B cell (primary cell): ENCODE results near the gene USP14. TPM values are rescaled to one million over a fixed set of nuclear protein-coding genes. Genes with fewer than 3 reads are reported as not detected.
A peak's percentile ranks its signal among the peaks of the same experiment; 100 is the strongest.
"Not testable (repeated sequence)": the region's sequence is repeated elsewhere in the genome, so short reads cannot be mapped to it uniquely, and the experiment has no call there.

ENCODE experiments used
- ATAC-seq: fragments of 200-7000 bp; cut with Tn5 transposase; one replicate; pipeline ENCODE4 v1.10.0; 2021; ENCODE audit warnings: low read depth, mild to moderate bottlenecking, moderate number of reproducible peaks, moderate library complexity
- CTCF ChIA-PET: fragments of 350-600 bp; sonication (Branson Sonifier 250); formaldehyde crosslinking; loops from one replicate; lab custom pipeline; 2021; ENCODE audit warnings: antibody characterized with exemption, inconsistent platforms; lab: Charles Lee
- POLR2A ChIA-PET: fragments of 350-600 bp; sonication (Branson Sonifier 250); formaldehyde crosslinking; loops from one replicate; lab custom pipeline; 2021; ENCODE audit warnings: antibody characterized with exemption; lab: Charles Lee
- DNase-seq: peaks from one replicate; pipeline ENCODE4 v3.0.0; 2013
- H2AFZ ChIP-seq: 2 replicates; pipeline ENCODE4 v1.6.1; 2012; ENCODE audit warnings: mild to moderate bottlenecking, low read depth, low read length; ENCODE audit not compliant: insufficient read depth, poor library complexity, severe bottlenecking
- H3K27ac ChIP-seq, 2 donors: 1 replicate in 1 of 2; 2 replicates in 1 of 2; pipeline ENCODE4 v1.5.1; 2012 to 2013; ENCODE audit warnings: low read length in 2 of 2, mild to moderate bottlenecking in 2 of 2, moderate library complexity in 1 of 2
- H3K27me3 ChIP-seq, 4 experiments: fragments of 200-600 bp in 1 of 4; sonication (generic) in 1 of 4; replicated peaks in 1 of 4; 1 replicate in 2 of 4; 2 replicates in 2 of 4; pipeline versions ENCODE4 v1.6.1 to v1.7.0; 2013 to 2016; ENCODE audit warnings: low read length in 3 of 4, mild to moderate bottlenecking in 2 of 4, mixed read lengths in 1 of 4, moderate library complexity in 1 of 4; ENCODE audit not compliant: insufficient read depth in 4 of 4, control insufficient read depth in 3 of 4; ENCODE audit errors: control extremely low read depth in 1 of 4
- H3K36me3 ChIP-seq, 2 experiments: replicated peaks in 1 of 2; 1 replicate in 1 of 2; 2 replicates in 1 of 2; pipeline versions ENCODE4 v1.6.1 to v1.7.1; 2013; ENCODE audit warnings: low read length in 1 of 2; ENCODE audit not compliant: insufficient read depth in 2 of 2, control insufficient read depth in 1 of 2; ENCODE audit errors: control extremely low read depth in 1 of 2, extremely low read depth in 1 of 2
- H3K4me1 ChIP-seq, 2 donors: fragments of 200-600 bp in 1 of 2; sonication (generic) in 1 of 2; 1 replicate in 1 of 2; 2 replicates in 1 of 2; pipeline versions ENCODE4 v1.5.1 to v1.6.1; 2013 to 2017; ENCODE audit warnings: low read length in 2 of 2; ENCODE audit not compliant: control insufficient read depth in 2 of 2, insufficient read depth in 2 of 2
- H3K4me2 ChIP-seq: replicated peaks from 2 replicates; pipeline ENCODE3; 2012; ENCODE audit warnings: mild to moderate bottlenecking, low read depth, low read length; ENCODE audit not compliant: poor library complexity, severe bottlenecking
- H3K4me3 ChIP-seq, 5 experiments: fragments of 200-600 bp in 1 of 5; sonication (generic) in 1 of 5; 1 replicate in 3 of 5; 2 replicates in 2 of 5; pipeline versions ENCODE4 v1.5.1 to v1.7.0; 2011 to 2016; ENCODE audit warnings: low read length in 4 of 5, mild to moderate bottlenecking in 4 of 5, low read depth in 2 of 5, control low read depth in 1 of 5, moderate library complexity in 1 of 5; ENCODE audit not compliant: insufficient read depth in 1 of 5; ENCODE audit errors: control extremely low read depth in 1 of 5, extremely low read depth in 1 of 5
- H3K79me2 ChIP-seq: fragments of 200-600 bp; sonication (generic); one replicate; pipeline ENCODE4 v1.6.0; 2016; ENCODE audit warnings: low read length; ENCODE audit not compliant: control insufficient read depth, insufficient read depth
- H3K9ac ChIP-seq: fragments of 200-600 bp; sonication (generic); 2 replicates; pipeline ENCODE4 v1.6.1; 2017; ENCODE audit warnings: mild to moderate bottlenecking, low read length, moderate library complexity
- H3K9me3 ChIP-seq, 3 donors: one replicate each; pipeline versions ENCODE4 v1.6.1 to v1.7.1; 2013; ENCODE audit warnings: low read length in 2 of 3; ENCODE audit not compliant: control insufficient read depth in 2 of 3, insufficient read depth in 1 of 3; ENCODE audit errors: control extremely low read depth in 1 of 3
- H4K20me1 ChIP-seq: 2 replicates; pipeline ENCODE4 v1.6.0; 2012; ENCODE audit warnings: mild to moderate bottlenecking, low read length; ENCODE audit not compliant: insufficient read depth, control insufficient read depth, poor library complexity, severe bottlenecking
- H3K27ac Mint-ChIP-seq: one replicate; pipeline ENCODE4 v1.8.0; 2021; ENCODE audit warnings: mixed read lengths
- H3K27me3 Mint-ChIP-seq: one replicate; pipeline ENCODE4 v1.8.0; 2021; ENCODE audit warnings: mixed read lengths
- H3K4me1 Mint-ChIP-seq: one replicate; pipeline ENCODE4 v1.8.0; 2021; ENCODE audit warnings: mixed read lengths
- H3K4me3 Mint-ChIP-seq: one replicate; pipeline ENCODE4 v1.8.0; 2021; ENCODE audit warnings: mixed read lengths
- H3K9me3 Mint-ChIP-seq: one replicate; pipeline ENCODE4 v1.8.0; 2022; ENCODE audit warnings: mixed read lengths; ENCODE audit not compliant: insufficient read depth
- EZH2 ChIP-seq: IDR thresholded peaks from 2 replicates; pipeline ENCODE4 v1.6.1; 2012; ENCODE audit warnings: borderline replicate concordance, low read depth, mild to moderate bottlenecking, moderate library complexity, low read length; ENCODE audit not compliant: insufficient read depth, poor library complexity, severe bottlenecking
- WGBS: methylation state at CpG from one replicate; pipeline ENCODE4 v1.1.5; 2013; ENCODE audit warnings: missing lambda C conversion rate; ENCODE audit not compliant: insufficient coverage; 5-methylcytosine and 5-hydroxymethylcytosine counted together
- intact Hi-C: fragments of 100-400 bp; cut with micrococcal nuclease; formaldehyde crosslinking; loops from one replicate; pipeline ENCODE4 v1.10.0; 2022
- polyA plus RNA-seq: library from polyadenylated mRNA; depleted of rRNA; stranded (reverse); fragments of >200 nt; gene quantifications from 2 replicates; pipeline ENCODE4 v1.2.3, GENCODE V29; 2012
- total RNA-seq, 2 donors: library from RNA; stranded (reverse); fragments of 120-200 nt in 1 of 2; gene quantifications; 1 replicate in 1 of 2; 2 replicates in 1 of 2; pipeline versions ENCODE4 v1.2.3 to v1.2.4, GENCODE V29; 2013 to 2022
- TF ChIP-seq, protein P1 (sequence below): fragments of 200-600 bp; IDR thresholded peaks from one replicate; pipeline ENCODE4 v1.8.0; 2022; ENCODE audit warnings: antibody characterized with exemption, mild to moderate bottlenecking

USP14 gene
- total and polyA plus RNA-seq, 2 donors (not counting 1 experiment from before 2014, with no cell fraction given), result 6.0 to 38.9 TPM

DNA sequence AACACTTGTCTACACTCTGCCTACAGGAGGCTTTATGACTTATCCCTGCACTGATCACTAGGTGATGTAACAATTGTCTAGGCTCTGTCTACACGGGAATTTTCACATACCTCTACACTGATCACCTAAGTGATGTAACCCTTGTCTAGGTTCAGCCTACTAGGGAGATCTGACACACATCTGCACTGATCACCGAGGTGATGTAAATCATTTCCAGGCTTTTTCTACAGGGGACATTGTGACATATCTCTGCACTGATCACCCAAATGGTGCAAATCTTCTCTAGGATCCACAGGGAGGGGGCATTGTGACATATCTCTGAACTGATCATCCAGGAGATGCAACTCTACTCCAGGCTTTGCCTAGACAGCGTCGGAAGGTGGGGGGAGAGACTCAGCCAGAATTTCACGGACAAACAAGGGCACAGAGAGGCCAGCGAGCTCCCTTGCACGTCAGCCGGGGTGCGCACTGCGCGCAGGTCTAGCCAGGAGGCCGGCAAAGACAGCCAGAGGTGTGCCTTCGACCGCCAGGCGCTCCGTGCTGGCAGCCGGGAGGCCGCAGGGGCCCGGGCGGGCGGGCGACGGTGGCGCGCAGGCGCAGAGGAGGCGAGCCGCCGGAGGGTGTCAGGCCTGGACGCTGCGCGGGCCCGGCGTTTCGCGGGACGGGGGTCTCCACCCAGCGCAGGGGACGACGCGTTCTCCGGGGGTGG, 46.9 kb upstream of the USP14 start:
- POLR2A ChIA-PET, result no interaction called here
- Histone ChIP-seq H3K79me2 (no peaks in the 10 kb centered on the region), H3K4me3 (peak overlapping the region in 4 of 5 experiments; percentile 41 to 57 (median 48)), H3K9ac (peak overlapping the region; percentile 43), H2AFZ (peak overlapping the region; percentile 84), H3K9me3 (no peaks in the 10 kb centered on the region), H3K4me2 (peak overlapping the region; percentile 71), H3K36me3 (no peaks in the 10 kb centered on the region), H3K27me3 (peaks cover 0 to 6% (median 0%) of the 10 kb centered on the region in 4 experiments), H3K27ac (peak overlapping the region; percentile 67 to 71), H4K20me1 (no peaks in the 10 kb centered on the region), H3K4me1 (peaks cover 5 to 7% of the 10 kb centered on the region in 2 donors)
- ATAC-seq (no peak), DNase-seq (peak; percentile 61)
- WGBS, result 5% methylated on average over 23 of the region's 42 CpGs
- Mint-ChIP-seq H3K9me3 (peaks cover 11% of the 10 kb centered on the region), H3K27ac (peak overlapping the region; percentile 16), H3K4me3 (peak overlapping the region; percentile 85), H3K27me3 (peaks cover 8% of the 10 kb centered on the region), H3K4me1 (peaks cover 4% of the 10 kb centered on the region)
- CTCF ChIA-PET, result no interaction called here
- intact Hi-C loops, result no loop called here
- TF ChIP-seq, protein P1, sequence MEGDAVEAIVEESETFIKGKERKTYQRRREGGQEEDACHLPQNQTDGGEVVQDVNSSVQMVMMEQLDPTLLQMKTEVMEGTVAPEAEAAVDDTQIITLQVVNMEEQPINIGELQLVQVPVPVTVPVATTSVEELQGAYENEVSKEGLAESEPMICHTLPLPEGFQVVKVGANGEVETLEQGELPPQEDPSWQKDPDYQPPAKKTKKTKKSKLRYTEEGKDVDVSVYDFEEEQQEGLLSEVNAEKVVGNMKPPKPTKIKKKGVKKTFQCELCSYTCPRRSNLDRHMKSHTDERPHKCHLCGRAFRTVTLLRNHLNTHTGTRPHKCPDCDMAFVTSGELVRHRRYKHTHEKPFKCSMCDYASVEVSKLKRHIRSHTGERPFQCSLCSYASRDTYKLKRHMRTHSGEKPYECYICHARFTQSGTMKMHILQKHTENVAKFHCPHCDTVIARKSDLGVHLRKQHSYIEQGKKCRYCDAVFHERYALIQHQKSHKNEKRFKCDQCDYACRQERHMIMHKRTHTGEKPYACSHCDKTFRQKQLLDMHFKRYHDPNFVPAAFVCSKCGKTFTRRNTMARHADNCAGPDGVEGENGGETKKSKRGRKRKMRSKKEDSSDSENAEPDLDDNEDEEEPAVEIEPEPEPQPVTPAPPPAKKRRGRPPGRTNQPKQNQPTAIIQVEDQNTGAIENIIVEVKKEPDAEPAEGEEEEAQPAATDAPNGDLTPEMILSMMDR, result no peak
- no peak for TF ChIP-seq EZH2

DNA sequence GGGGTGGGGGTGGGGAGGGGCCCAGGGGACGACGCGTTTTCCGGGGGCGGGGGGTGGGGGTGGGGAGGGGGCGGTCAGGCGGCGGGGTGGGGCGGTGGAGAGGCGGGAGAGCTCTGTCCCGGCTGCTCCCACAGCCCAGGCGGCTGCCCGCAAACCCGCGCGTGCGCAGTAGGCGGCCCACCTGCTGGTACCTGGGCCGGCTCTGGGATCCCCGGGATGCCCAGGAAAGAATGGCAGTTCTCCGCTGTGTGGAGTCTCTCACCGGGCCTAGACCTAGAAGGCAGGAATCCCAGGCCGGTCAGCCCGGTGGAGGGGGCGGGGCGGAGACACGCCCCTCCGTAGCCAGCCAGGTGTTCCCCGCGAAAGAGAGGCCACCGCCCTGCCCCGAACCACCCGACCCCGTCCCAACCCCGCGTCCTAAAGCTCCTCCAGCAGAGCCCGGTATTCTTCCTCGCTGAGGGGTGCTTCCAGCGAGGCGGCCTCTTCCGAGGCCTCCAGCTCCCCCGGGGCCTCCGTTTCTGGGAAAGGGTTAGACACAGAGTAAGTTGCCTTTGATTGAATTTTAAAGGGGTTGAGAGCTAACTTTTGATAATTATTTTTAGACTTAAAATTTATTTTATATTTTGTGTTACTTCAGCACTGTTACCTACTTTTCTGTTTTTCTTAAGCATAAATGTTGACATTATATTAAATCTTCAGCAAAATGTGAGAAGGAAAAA, 46.2 kb upstream of the USP14 start:
- H3K4me3 ChIP-seq, result peak overlapping the region in 1 of 5 experiments; percentile 53
- H3K27me3 Mint-ChIP-seq, POLR2A ChIA-PET, H3K79me2 ChIP-seq, intact Hi-C loops, H3K9me3 Mint-ChIP-seq, H3K4me1 Mint-ChIP-seq, CTCF ChIA-PET, H3K27ac Mint-ChIP-seq, H3K4me3 Mint-ChIP-seq, H2AFZ ChIP-seq, H3K36me3 ChIP-seq, H3K27me3 ChIP-seq, H3K27ac ChIP-seq, H3K9ac ChIP-seq, ATAC-seq, H3K4me1 ChIP-seq, H3K9me3 ChIP-seq, DNase-seq, H4K20me1 ChIP-seq: not testable (repeated sequence)
- peak overlapping the region; percentile 71 for H3K4me2 ChIP-seq
- WGBS, result 38% methylated on average over 16 of the region's 43 CpGs

DNA sequence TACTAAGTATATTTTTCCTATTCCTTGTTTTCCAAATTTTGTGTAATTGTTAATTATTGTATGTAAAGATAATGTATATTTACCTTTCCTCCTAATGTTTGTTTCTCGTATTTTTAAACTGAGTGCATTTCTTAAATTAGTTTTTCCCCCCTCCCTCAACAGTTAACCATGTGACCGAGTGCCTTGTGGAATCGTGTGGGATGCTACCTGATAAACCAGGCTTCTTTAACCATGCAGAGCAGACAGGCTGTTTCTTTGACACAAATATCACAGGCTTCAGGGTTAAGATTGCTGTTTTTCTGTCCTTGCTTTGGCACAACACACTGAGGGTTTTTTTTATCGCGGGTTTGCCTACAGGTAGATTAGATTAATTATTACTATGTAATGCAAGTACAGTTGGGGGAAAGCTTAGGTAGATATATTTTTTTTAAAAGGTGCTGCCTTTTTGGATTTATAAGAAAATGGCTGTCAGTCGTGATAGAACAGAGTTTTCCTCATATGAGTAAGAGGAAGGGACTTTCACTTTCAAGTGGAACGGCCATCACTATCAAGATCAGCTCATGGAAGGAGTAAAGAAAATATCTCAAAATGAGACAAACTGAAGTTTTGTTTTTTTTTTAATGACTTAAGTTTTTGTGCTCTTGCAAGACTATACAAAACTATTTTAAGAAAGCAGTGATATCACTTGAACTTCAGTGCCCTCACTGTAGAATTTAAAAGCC, 37.7 kb upstream of the USP14 start:
- H2AFZ ChIP-seq, POLR2A ChIA-PET, H3K9me3 Mint-ChIP-seq: not testable (repeated sequence)

More for the DNA sequence above, 37.7 kb upstream of the USP14 start:
- H3K4me3 Mint-ChIP-seq, H3K36me3 ChIP-seq, H3K9me3 ChIP-seq, DNase-seq, H3K27me3 ChIP-seq, ATAC-seq, H3K9ac ChIP-seq, H3K4me3 ChIP-seq, intact Hi-C loops, CTCF ChIA-PET, H3K27me3 Mint-ChIP-seq, H4K20me1 ChIP-seq, H3K4me2 ChIP-seq, H3K27ac Mint-ChIP-seq, H3K4me1 Mint-ChIP-seq, H3K4me1 ChIP-seq, H3K79me2 ChIP-seq, H3K27ac ChIP-seq: not testable (repeated sequence)
- no CpG with 5 or more reads among the region's 7 CpGs for WGBS
